HG03135 (cell line): Measurements from ENCODE around the gene RCBTB1.
A peak's percentile ranks its signal among the peaks of the same experiment; 100 is the strongest.

Experiments used
- ATAC-seq: cut with Tn5 transposase; IDR thresholded peaks from one replicate; pipeline ENCODE4 v1.9.1; 2021; ENCODE audit warnings: mild to moderate bottlenecking, moderate library complexity; ENCODE audit not compliant: unreplicated experiment

Gene RCBTB1

DNA sequence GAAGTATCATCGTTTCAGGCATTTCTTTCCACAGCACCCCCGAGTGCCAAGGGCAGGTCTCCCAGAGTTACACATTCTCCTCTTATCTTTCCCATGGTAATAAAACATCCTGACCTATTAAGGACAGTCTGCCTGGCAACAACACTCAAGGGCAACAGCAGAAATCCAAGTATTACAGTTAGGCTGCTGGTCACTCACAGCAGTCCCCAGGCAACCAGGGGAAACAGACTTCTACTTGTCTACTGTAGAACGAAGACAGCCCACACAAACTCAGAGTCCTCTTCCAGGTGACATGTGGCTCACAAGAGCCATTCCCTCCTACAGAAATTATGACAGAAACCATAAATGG is 24.3 kb downstream of the RCBTB1 start:
- no peak for ATAC-seq

DNA sequence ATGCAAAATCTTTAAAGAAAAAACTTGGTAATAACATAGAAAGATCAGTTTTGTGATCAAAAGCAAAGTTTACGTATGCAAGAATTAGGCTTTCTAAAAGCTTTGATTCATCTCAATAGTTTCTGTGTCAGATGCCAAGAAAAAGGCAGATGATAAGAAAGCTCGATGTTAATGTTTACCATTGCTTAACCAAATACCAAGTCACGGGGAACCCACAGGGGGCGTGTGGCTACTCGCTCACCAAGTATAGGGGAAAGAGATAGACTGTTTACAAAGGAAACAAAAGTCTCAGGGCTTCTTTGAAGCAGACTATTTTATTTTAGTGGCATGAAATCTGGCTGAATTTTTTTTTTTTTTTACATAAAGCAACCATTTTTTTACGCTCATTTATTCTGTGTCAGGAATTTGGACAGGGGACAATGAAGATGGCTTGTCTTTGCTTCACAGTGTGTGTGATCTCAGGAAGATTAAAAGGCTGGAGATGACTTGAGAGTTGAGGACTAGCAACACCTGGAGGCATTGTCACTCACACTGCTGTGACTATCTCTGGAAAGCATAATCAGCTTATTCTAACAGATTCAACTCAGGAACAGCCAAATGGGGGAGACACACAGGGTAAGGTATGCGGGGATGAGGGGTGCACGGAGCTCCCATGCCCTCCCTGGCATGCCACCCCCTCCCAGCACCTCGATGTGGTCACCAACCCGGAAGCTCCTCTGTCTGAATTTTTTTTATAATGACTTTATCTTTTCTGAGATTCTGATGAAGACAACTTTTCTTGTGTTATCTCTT is 24.9 kb downstream of the RCBTB1 start:
- ATAC-seq: peak; percentile 70

DNA sequence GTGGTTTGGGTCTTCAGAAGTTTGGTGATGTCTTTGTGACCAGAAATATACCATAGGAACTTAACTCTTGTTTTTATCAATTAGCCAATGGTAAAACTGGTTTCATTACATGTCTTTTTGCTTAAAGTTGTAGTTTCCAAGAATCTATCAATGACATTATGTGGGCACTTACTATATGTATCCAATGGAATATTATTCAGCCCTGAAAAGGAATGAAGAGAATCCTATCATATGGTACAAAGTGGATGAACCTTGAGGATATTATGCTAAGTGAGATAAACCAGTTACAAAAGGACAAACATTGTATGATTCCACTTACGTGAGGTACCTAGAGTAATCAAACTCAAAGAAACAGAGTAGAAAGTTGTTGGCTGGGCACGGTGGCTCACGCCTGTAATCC is 26.4 kb downstream of the RCBTB1 start:
- ATAC-seq: no peak

DNA sequence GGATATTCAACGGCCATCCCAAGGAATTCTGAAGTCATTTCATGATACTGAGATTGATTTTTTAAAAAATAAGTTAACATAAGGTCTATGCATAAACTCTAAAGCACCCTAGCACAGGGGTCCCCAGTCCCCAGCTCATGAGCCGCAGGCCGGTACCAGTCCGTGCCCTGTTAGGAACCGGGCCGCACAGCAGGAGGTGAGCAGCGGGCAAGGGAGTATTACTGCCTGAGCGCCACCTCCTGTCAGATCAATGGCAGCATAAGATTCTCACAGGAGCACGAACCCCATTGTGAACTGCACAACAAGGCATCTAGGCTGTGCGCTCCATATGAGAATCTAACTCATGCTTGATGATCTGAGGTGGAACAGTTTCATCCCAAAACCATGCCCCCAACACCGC is 31.0 kb downstream of the RCBTB1 start:
- no peak for ATAC-seq

DNA sequence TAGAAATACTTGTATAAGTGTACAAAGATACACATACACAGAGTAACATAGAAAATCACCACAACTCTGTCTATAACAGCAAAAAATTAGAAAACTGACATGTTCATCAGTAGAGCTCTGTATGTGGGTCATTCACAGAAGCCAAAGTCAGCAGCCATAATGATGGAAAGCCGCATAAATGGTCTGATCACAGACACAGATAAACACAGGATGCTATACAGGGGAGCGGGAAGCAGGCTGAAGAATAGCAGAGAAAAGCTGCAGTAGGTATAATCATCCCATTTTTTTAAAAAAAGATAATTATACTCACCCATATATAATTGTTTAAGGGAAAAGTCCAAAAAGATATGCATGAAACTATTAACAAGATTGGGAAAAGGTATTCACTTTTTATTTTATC is 31.5 kb downstream of the RCBTB1 start:
- no peak for ATAC-seq

DNA sequence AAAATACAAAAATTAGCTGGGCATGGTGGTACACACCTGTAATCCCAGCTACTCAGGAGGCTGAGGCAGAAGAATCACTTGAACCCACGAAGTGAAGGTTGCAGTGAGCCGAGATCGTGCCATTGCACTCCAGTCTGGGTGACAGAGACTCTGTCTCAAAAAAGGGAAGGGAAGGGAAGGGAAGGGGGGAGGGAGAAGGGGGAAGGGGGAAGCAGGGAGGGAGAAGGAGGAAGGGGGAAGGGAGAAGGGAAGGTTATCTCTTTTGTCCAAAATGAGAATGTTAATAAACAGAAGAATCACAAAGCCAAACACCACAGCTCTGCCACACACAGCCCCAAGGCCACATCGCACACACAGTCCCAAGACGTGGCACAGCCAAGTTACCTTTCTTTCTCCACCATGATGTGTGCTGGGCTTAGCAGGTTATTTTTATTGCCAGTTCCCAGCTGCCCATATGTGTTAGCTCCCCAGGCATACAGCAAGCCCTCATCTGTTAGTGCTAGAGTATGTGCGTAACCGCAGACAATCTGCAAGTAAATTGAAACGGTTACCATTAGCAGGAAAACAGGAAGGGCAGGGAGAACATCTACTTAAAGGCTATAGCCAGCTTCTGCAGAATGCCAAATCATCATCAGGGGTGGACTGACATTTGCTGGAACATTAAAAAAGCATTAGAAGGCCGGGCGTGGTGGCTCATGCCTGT is 34.3 kb downstream of the RCBTB1 start:
- no peak for ATAC-seq

DNA sequence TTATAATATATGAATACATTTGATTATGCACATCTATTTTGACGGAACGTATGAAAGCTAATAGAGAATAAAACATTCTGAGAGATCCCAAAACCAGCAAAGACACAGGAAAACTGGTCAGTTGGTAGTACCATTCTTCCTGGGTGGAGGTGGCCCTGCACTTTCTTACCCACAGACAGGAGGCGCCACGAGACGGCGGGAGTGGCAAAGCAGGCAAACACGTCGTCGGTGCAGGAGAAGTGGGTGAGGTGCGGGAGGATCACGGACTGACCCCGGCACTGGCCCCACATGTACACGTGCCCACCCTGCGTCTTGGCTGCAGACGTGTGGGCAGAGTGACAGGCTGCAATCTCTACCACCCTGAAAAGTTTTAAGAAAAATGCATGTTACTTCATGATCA is 36.1 kb downstream of the RCBTB1 start:
- no peak for ATAC-seq

DNA sequence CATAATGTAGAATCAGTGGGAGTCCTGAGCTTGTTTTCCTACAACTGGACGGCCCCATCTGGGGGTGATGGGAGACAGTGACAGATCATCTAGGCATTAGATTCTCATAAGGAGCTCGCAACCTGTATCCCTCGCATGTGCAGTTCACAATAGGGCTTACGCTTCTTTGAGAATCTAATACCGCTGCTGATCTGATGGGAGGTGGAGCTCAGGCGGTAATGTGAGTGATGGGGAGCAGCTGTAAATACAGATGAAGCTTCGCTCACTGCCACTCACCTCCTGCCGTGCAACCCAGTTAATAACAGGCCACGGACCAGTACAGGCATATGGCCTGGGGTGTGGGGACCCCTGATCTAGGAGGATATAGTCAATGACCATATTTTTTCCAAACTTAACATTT is 38.8 kb downstream of the RCBTB1 start:
- ATAC-seq: no peak

DNA sequence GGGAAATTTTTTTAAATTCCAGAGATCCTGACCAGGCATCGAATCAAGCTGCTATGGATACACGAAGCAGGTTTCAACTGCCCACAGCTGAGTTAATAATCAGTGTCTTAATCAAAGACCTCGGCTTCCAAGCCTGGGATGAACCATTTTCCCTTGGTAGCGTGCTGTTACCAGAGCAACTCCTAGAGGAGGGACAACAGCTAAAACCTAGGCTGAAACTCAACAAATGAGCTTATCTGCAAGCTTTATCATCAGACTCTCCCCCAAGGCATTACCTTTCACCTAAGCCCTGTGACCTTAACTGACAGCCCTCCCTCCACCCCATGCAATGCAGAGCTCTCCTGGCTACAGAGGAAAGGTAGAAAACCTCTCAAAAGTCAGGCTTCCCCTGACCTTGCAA is 39.7 kb downstream of the RCBTB1 start:
- ATAC-seq: no peak

DNA sequence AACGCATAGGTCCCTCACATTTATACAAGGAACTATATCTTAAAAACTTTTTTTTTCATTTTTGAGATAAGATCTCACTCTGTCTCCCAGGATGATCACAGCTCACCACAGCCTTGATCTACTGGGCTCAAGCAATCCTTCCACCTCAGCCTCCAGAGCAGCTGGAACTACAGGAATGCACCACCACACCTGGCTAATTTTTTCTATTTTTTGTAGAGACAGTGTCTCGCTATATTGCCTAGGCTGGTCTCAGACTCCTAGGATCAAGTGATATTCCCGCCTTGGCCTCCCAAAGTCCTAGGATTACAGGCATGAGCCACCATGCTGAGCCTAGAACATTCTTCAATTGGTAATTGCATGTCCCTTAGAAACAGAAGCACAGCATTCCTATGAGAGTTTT is 41.7 kb downstream of the RCBTB1 start:
- no peak for ATAC-seq

DNA sequence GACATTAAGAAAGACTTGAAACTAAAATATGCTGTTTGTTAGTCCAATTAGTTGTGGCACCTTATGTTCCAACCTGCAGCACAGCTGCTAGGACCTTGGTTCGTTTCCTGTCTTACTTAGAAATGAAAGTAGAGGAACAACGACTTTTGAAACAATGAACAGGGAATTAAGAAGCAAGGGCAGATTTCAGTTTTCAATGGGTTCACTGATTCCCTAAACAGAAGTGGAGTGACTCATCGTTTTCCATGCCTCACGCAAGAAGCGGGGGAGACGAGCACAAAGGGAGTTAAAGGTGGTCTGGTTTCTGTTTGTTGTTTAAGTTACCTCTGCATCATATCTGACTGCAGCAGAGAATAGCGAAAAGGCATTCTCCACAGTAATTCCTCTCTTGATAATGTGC is 44.8 kb downstream of the RCBTB1 start:
- ATAC-seq: no peak

DNA sequence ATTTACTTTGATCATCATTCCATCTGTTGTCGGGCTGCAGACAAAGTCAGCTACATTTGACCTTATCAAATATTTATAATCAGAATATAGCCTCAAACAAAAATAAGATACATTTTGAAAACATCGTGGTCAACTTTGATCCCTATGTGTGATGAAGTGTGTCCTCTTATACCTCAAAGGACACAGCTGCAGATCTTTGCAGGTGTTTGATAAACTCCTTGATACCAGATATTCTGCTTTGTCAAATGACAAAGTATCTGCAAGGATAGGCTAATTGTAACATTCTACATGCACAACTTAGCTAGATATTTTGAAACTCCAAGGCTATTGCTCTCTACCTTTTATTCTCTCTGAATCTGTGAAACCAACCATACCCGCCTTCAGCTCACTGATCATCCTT is 45.6 kb downstream of the RCBTB1 start:
- no peak for ATAC-seq

DNA sequence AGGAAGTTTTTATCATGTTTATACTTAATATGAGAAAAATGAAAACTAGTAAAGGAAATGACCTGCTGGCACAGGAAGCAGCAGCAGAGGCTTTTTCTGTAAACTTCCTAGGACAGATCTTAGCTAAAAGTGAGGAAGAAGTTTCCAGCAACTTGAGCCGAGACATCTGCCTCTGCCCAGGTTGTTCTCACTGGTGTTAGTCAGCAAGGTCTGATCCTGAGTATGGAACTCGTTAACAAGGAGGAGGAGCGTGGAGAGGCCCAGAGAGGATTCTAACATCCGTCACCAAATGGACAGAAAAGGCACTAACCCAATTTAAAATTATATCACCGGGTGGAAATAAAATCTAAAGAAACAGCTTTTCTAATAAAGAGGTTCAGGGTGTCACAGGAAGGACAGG is 46.0 kb downstream of the RCBTB1 start:
- no peak for ATAC-seq

DNA sequence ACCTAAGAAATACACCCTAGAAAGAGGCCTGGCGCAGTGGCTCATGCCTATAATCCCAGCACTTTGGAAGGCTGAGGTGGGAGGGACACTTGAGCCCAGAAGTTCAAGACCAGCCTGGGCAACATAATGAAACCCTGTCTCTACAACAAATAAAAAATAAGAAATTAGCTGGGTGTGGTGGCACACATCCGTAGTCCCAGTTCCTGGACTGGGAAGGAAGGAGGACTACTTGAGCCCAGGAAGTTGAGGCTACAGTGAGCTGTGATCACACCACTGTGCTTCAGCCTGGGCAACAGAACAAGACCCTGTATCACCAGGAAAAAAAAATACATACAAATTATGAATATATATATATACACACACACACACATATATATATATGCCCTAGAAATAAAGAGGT is 47.0 kb downstream of the RCBTB1 start:
- no peak for ATAC-seq

DNA sequence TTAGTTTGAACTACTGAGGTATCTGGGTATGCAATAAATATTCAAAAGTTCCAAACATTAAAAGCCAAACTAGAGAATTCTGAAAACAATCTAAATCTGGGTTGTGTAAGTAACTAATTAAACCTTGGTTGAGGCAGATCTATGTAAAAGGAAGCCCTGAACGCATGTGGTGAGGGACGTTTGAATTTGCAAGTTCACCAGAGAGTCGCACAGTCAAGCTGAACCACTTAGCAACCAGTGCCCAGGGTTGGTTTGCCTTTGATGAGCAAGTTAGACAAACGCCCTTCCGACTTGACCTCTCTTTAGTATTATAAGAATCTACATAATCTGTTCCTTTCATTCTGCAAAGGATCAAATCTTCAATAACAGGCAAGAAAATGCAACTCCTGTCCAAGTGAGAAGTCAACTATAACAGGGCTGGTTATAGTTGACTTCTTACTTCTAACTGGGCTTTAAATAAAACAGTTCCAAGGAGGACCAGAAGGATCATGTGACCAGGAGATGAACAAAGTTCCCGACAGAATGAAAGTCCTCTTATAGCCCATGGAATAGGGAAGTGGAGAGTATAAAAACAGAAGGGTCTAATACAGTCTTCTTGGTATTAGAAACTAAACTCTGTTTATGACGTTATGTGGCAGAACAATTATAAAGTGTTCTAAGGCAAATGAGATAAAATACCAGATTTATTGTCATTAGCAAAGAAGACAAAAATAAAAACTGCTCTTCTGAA is 49.0 kb downstream of the RCBTB1 start:
- ATAC-seq: no peak

DNA sequence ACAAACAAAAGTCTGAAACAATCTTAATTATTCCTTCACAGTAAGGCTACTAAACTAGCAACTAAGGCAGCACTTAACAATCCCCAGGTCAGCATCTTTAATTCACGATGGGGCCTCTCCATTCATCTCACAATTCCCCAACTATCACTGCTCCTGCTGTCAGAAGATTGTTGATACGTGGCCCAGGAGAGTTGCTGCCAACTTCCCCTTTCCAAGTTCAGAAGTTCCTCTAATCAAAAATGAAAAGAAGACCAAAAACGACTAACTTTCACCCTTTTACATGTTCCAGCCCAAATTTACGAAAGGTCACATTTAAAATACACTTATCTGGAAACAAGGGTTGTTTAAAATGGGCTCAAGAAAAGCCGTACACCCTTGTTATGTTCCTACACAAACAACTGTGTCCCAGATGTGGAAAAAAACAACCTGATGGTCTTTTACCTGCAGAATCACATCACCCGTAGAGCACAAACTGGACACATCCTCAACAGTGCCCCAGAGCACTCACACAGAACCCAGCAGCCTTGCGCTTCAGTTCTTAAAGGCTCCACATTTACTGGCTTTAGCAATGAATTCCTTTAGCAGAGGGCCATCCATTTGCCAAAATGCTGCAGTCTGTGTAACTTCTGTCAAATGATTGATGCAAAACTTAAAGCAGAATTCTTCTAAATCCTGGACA is 51.6 kb downstream of the RCBTB1 start:
- ATAC-seq: no peak

DNA sequence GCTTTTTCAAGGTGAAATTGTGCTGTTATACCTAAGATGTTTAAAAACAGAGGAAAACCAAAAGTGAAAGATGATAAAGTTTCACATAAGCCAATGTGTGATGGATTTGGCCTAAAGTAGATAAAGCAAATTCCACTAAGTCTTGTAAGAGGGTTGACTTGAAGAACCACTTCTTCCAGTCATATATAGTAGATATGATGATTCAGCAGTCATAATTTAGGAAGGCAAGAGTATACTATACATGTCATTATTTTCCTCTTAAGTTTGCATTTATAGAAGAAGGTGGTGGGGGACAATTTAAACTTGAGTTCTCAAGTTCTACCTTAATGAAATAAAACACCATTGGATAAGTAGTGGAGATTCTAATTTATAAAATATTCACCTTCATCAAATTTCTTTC is 52.3 kb downstream of the RCBTB1 start:
- ATAC-seq: no peak

DNA sequence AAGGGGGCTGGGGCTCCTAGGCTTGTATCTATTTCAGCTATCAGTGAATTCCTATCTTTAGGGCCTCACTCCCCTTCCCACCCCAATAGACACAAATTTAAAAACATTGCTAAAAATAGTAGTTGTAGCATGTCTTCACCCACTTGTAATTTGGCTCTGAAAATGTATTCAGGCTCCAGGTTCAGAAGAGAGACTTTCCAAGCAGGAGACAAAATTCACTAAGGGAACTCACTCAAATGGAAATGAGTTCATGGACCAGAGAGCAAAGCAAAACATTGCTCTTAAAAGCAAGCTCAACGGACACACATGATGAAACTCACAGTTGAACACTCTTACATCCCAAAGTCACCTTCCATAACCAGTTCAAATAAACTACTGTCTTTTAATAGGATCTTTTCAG is 52.8 kb downstream of the RCBTB1 start:
- ATAC-seq: no peak

DNA sequence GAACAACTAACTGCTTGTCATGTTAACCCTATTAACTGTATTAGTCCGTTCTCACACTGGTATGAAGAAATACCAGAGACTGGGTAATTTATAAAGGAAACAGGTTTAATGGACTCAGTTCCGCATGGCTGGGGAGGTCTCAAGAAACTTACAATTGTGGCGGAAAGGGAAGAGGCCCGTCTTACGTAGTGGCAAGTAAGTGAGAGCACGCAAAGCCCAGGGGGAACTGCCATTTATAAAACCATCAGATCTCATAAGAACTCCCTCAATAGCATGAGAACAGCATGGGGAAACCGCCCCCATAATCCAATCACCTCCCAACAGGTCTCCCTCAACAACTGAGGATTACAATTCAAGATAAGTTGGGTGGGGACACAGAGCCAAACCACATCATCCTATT is 54.9 kb downstream of the RCBTB1 start:
- ATAC-seq: peak; percentile 51

DNA sequence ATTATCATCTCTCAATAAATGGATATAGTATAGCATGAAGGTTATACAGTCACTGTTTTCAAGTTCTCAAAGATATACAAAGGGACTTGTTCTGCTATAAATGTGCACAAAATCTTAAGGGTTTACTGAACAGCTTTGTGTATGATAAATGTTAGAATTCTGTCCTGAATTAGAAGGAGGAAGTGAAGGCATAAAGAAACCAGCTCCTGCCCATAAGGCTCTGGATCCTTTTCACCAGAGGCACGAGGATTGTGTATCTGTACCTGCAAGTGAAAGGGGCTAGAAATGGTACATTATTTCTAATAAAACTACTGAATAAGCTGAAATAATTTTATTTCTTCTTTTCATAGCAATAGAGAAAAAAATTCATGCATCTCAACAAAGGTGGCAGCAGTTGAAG is 57.2 kb downstream of the RCBTB1 start:
- ATAC-seq: no peak

DNA sequence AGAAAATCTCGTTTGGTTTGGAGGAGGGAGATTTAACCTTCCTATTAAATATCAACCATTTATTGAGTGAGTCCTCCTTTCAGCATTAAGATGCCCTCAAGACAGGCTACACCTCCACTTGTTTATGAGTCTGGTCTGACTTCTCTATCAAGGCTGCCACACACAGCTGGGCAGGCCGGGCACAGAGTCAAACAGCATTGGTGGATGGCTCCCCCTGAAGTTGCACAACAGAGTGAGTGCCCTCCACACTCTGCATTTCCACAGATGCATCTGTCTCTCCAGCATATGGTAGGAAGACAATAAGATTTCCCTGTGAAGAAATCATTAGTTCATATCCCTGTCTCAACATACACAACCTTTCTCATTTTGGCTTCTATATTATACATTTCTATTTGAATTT is 58.2 kb downstream of the RCBTB1 start:
- ATAC-seq: no peak
